H9 (cell line): ENCODE results near the gene C1QTNF9. TPM values are rescaled to one million over a fixed set of nuclear protein-coding genes. Genes with fewer than 3 reads are reported as not detected.

Source experiments
- DNase-seq: peaks from one replicate; pipeline ENCODE4 v3.0.0-alpha.2; 2017
- H2AFZ ChIP-seq: one replicate; pipeline ENCODE4 v1.6.1; 2013; ENCODE audit warnings: mild to moderate bottlenecking, low read length, control low read depth, moderate library complexity
- H2AK5ac ChIP-seq: 2 replicates; pipeline ENCODE4 v1.6.1; 2013; ENCODE audit warnings: low read length, control low read depth, mixed read lengths; ENCODE audit not compliant: insufficient read length
- H2BK120ac ChIP-seq: one replicate; pipeline ENCODE4 v1.6.1; 2013; ENCODE audit warnings: low read depth, mild to moderate bottlenecking, low read length, control low read depth, inconsistent platforms; ENCODE audit not compliant: poor library complexity, severe bottlenecking
- H2BK12ac ChIP-seq: 2 replicates; pipeline ENCODE4 v1.6.1; 2013; ENCODE audit warnings: low read length, control low read depth, mixed read lengths, low read depth; ENCODE audit not compliant: insufficient read length
- H2BK15ac ChIP-seq: 2 replicates; pipeline ENCODE4 v1.6.1; 2013; ENCODE audit warnings: low read depth, low read length, control low read depth
- H2BK20ac ChIP-seq: one replicate; pipeline ENCODE4 v1.6.1; 2013; ENCODE audit warnings: low read depth, mild to moderate bottlenecking, low read length, control low read depth, inconsistent platforms; ENCODE audit not compliant: poor library complexity, severe bottlenecking
- H2BK5ac ChIP-seq: 2 replicates; pipeline ENCODE4 v1.6.1; 2013; ENCODE audit warnings: low read length, control low read depth, mixed read lengths; ENCODE audit not compliant: insufficient read length
- H3K14ac ChIP-seq: 2 replicates; pipeline ENCODE4 v1.6.1; 2013; ENCODE audit warnings: low read length, control low read depth; ENCODE audit not compliant: insufficient read depth
- H3K18ac ChIP-seq: 2 replicates; pipeline ENCODE4 v1.6.1; 2013; ENCODE audit warnings: low read depth, mild to moderate bottlenecking, mixed read lengths, low read length, control low read depth; ENCODE audit not compliant: insufficient read length
- H3K23ac ChIP-seq: 2 replicates; pipeline ENCODE4 v1.6.1; 2013; ENCODE audit warnings: low read length, control low read depth, mixed read lengths, low read depth; ENCODE audit not compliant: insufficient read length
- H3K23me2 ChIP-seq: 2 replicates; pipeline ENCODE4 v1.6.1; 2013; ENCODE audit warnings: low read depth, mild to moderate bottlenecking, mixed read lengths, low read length, control low read depth; ENCODE audit not compliant: insufficient read length, poor library complexity, severe bottlenecking
- H3K27ac ChIP-seq: 2 replicates; pipeline ENCODE4 v1.5.1; 2013; ENCODE audit warnings: low read length, control low read depth, mixed read lengths, low read depth; ENCODE audit not compliant: insufficient read length
- H3K27me3 ChIP-seq: 2 replicates; pipeline ENCODE4 v1.6.1; 2013; ENCODE audit warnings: low read length, control low read depth, inconsistent platforms; ENCODE audit not compliant: insufficient read depth
- H3K4ac ChIP-seq: 2 replicates; pipeline ENCODE4 v1.6.1; 2013; ENCODE audit warnings: low read depth, mild to moderate bottlenecking, control low read depth, inconsistent platforms, low read length, moderate library complexity
- H3K4me1 ChIP-seq: 2 replicates; pipeline ENCODE4 v1.6.1; 2013; ENCODE audit warnings: low read length, control low read depth, inconsistent platforms; ENCODE audit not compliant: insufficient read depth
- H3K4me2 ChIP-seq: 2 replicates; pipeline ENCODE4 v1.6.1; 2013; ENCODE audit warnings: low read length, control low read depth, mixed read lengths; ENCODE audit not compliant: insufficient read length, insufficient read depth
- H3K56ac ChIP-seq: 2 replicates; pipeline ENCODE4 v1.6.1; 2013; ENCODE audit warnings: low read depth, mild to moderate bottlenecking, mixed read lengths, low read length, control low read depth; ENCODE audit not compliant: insufficient read length
- H3K79me1 ChIP-seq: 2 replicates; pipeline ENCODE4 v1.6.1; 2013; ENCODE audit warnings: low read depth, mild to moderate bottlenecking, moderate library complexity, low read length, control low read depth, inconsistent platforms; ENCODE audit not compliant: insufficient read depth, poor library complexity, severe bottlenecking
- H3K79me2 ChIP-seq: 2 replicates; pipeline ENCODE4 v1.6.1; 2013; ENCODE audit warnings: low read length, control low read depth, inconsistent platforms; ENCODE audit not compliant: insufficient read depth
- H3K9ac ChIP-seq: 2 replicates; pipeline ENCODE4 v1.6.1; 2013; ENCODE audit warnings: low read length, control low read depth, mixed read lengths; ENCODE audit not compliant: insufficient read length; ENCODE audit errors: extremely low read depth
- H3K9me3 ChIP-seq: one replicate; pipeline ENCODE4 v1.6.1; 2013; ENCODE audit warnings: low read depth, low read length, inconsistent platforms; ENCODE audit not compliant: control insufficient read depth
- H3T11ph ChIP-seq: one replicate; pipeline ENCODE4 v1.6.1; 2013; ENCODE audit warnings: mild to moderate bottlenecking, low read length, control low read depth, inconsistent platforms
- H4K20me1 ChIP-seq: one replicate; pipeline ENCODE4 v1.6.1; 2013; ENCODE audit not compliant: control insufficient read depth, insufficient read length, insufficient read depth
- H4K5ac ChIP-seq: 2 replicates; pipeline ENCODE4 v1.6.1; 2013; ENCODE audit warnings: low read depth, mild to moderate bottlenecking, mixed read lengths, low read length, control low read depth; ENCODE audit not compliant: insufficient read length
- H4K8ac ChIP-seq: replicated peaks from 2 replicates; pipeline ENCODE4 v1.6.1; 2013; ENCODE audit warnings: low read length, control low read depth, mixed read lengths, low read depth; ENCODE audit not compliant: insufficient read length
- H4K91ac ChIP-seq: 2 replicates; pipeline ENCODE4 v1.6.1; 2013; ENCODE audit warnings: low read depth, mild to moderate bottlenecking, moderate library complexity, mixed read lengths, low read length, control low read depth; ENCODE audit not compliant: insufficient read length
- H3K27ac Mint-ChIP-seq, 3 experiments: 2 replicates in 2 of 3; 3 replicates in 1 of 3; pipeline ENCODE4 v1.8.0; 2020 to 2021; ENCODE audit warnings: mixed read lengths in 3 of 3, mild to moderate bottlenecking in 1 of 3, moderate library complexity in 1 of 3
- H3K27me3 Mint-ChIP-seq: 2 replicates; pipeline ENCODE4 v1.8.0; 2021; ENCODE audit warnings: low read depth, mild to moderate bottlenecking, moderate library complexity, mixed read lengths
- H3K36me3 Mint-ChIP-seq, 3 experiments: 2 replicates in 2 of 3; 3 replicates in 1 of 3; pipeline ENCODE4 v1.8.0; 2020 to 2021; ENCODE audit warnings: low read depth in 3 of 3, mixed read lengths in 3 of 3; ENCODE audit not compliant: insufficient read depth in 1 of 3
- H3K4me1 Mint-ChIP-seq, 2 experiments: 2 replicates each; pipeline ENCODE4 v1.8.0; 2020; ENCODE audit warnings: mixed read lengths in 2 of 2
- H3K4me3 Mint-ChIP-seq, 2 experiments: 2 replicates in 1 of 2; 3 replicates in 1 of 2; pipeline ENCODE4 v1.8.0; 2020 to 2021; ENCODE audit warnings: mild to moderate bottlenecking in 2 of 2, mixed read lengths in 2 of 2, moderate library complexity in 1 of 2
- H3K9me3 Mint-ChIP-seq, 2 experiments: 2 replicates in 1 of 2; 3 replicates in 1 of 2; pipeline ENCODE4 v1.8.0; 2020; ENCODE audit warnings: mild to moderate bottlenecking in 2 of 2, mixed read lengths in 2 of 2, moderate library complexity in 1 of 2
- whole genome bisulfite sequencing: extraction: QIAGEN DNeasy Blood & Tissue Kit; methylation state at CpG from one replicate; pipeline ENCODE4 v1.1.7; 2013; ENCODE audit warnings: missing lambda C conversion rate, low lambda C conversion rate, mixed read lengths; ENCODE audit not compliant: insufficient read length; ENCODE audit errors: extremely low coverage; 5-methylcytosine and 5-hydroxymethylcytosine counted together
- total RNA-seq: library from RNA; stranded (reverse); gene quantifications from 2 replicates; pipeline ENCODE4 v1.2.1, GENCODE V29; 2021
- TF ChIP-seq, protein P1 (sequence below): fragments of 200-600 bp; sonication (generic); conservative IDR thresholded peaks from 3 replicates; pipeline ENCODE4 v1.8.0; 2021; ENCODE audit warnings: antibody characterized with exemption, mild to moderate bottlenecking

C1QTNF9 gene
- total RNA-seq, 1 experiment from 2014 or later, result not detected

DNA sequence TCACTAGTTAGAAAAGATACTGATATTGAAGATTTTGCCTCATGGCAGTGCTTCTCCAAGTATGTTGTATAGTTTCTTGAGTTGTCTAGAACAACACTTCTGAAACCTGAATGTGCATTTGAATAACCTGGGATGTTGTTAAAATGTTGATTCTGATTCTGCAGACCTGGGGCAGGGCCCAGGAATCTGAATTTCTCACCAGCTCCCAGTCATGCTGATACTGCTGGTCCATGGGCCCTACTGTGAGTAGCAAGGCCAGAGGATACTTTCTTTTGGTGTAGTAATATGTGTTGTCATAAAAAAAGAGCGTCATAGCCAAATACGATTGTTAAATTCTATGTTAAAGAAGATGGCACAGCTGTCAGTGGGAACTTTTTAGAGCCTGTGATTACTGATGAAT, 41.6 kb upstream of the C1QTNF9 start:
- Histone ChIP-seq H3K4me1 (no peaks in the 10 kb centered on the region), H2AK5ac (no peak overlapping the region), H3K18ac (no peak overlapping the region), H3K23me2 (no peaks in the 10 kb centered on the region), H4K8ac (no peak overlapping the region), H3K79me1 (no peaks in the 10 kb centered on the region), H3K9me3 (no peaks in the 10 kb centered on the region), H2BK12ac (no peak overlapping the region), H3K14ac (no peak overlapping the region), H4K20me1 (no peaks in the 10 kb centered on the region), H3T11ph (no peak overlapping the region), H3K56ac (no peak overlapping the region), H3K27ac (no peak overlapping the region), H3K23ac (no peak overlapping the region), H3K4ac (no peak overlapping the region), H4K91ac (no peak overlapping the region), H2BK20ac (no peak overlapping the region), H2BK5ac (no peak overlapping the region), H3K79me2 (no peaks in the 10 kb centered on the region), H3K4me2 (no peak overlapping the region), H3K9ac (no peak overlapping the region), H3K27me3 (no peaks in the 10 kb centered on the region), H2AFZ (no peak overlapping the region), H2BK15ac (no peak overlapping the region), H4K5ac (no peak overlapping the region), H2BK120ac (no peak overlapping the region)
- WGBS, result no CpG with 5 or more reads among the region's 2 CpGs
- Mint-ChIP-seq H3K4me1 (peaks cover 6 to 13% of the 10 kb centered on the region in 2 experiments), H3K27me3 (no peaks in the 10 kb centered on the region; the same call in 1 of the 2 replicates), H3K27ac (no peak overlapping the region), H3K4me3 (no peak overlapping the region), H3K36me3 (no peaks in the 10 kb centered on the region), H3K9me3 (no peaks in the 10 kb centered on the region)
- DNase-seq, result no peak
- TF ChIP-seq, protein P1, sequence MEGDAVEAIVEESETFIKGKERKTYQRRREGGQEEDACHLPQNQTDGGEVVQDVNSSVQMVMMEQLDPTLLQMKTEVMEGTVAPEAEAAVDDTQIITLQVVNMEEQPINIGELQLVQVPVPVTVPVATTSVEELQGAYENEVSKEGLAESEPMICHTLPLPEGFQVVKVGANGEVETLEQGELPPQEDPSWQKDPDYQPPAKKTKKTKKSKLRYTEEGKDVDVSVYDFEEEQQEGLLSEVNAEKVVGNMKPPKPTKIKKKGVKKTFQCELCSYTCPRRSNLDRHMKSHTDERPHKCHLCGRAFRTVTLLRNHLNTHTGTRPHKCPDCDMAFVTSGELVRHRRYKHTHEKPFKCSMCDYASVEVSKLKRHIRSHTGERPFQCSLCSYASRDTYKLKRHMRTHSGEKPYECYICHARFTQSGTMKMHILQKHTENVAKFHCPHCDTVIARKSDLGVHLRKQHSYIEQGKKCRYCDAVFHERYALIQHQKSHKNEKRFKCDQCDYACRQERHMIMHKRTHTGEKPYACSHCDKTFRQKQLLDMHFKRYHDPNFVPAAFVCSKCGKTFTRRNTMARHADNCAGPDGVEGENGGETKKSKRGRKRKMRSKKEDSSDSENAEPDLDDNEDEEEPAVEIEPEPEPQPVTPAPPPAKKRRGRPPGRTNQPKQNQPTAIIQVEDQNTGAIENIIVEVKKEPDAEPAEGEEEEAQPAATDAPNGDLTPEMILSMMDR, result no peak
